ENCODE measurements around the gene KLHDC7B. TPM values are rescaled to one million over a fixed set of nuclear protein-coding genes. Genes with fewer than 3 reads are reported as not detected.

KLHDC7B gene
- total RNA-seq, 1 experiment from 2014 or later = not detected

DNA sequence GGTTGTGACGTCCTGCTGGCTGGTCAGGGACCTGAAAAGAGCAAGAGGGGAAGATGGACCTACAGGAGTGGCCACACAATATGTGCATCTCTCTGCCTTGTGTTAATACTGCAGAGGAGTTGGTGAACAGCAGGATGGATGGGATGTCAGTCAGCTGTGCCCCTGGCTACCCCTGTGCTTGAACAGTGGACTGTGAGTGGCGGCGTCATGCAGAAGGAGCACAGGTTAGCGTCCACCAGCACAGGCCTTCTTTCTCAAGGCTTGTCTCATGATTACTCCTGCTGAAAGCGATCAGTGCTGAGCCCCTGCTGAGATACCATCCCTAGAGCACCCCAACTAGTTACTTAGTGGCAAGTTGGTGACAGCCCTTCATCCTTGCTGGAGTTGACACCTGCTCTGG is 40.7 kb downstream of the KLHDC7B start:
- no peak overlapping the region for H2AFZ ChIP-seq (ENCODE audit: low read length)
- H3K27ac ChIP-seq (ENCODE audit: low read length) = no peak overlapping the region
- H3K4me2 ChIP-seq (ENCODE audit: low read length) = no peak overlapping the region
- ATAC-seq = no peak
- BruUV-seq (replicated peaks) = no TSS peak
- no peak for DNase-seq
- no peaks in the 10 kb centered on the region for H4K20me1 ChIP-seq (ENCODE audit: low read length)
- no peaks in the 10 kb centered on the region for H3F3A ChIP-seq (ENCODE audit: low read length, unreplicated experiment)
- no peaks in the 10 kb centered on the region for H3K27me3 ChIP-seq (ENCODE audit: low read length)
- H3K9me2 ChIP-seq (replicated peaks; ENCODE audit: low read length) = no peaks in the 10 kb centered on the region
- TF ChIP-seq, protein P1, sequence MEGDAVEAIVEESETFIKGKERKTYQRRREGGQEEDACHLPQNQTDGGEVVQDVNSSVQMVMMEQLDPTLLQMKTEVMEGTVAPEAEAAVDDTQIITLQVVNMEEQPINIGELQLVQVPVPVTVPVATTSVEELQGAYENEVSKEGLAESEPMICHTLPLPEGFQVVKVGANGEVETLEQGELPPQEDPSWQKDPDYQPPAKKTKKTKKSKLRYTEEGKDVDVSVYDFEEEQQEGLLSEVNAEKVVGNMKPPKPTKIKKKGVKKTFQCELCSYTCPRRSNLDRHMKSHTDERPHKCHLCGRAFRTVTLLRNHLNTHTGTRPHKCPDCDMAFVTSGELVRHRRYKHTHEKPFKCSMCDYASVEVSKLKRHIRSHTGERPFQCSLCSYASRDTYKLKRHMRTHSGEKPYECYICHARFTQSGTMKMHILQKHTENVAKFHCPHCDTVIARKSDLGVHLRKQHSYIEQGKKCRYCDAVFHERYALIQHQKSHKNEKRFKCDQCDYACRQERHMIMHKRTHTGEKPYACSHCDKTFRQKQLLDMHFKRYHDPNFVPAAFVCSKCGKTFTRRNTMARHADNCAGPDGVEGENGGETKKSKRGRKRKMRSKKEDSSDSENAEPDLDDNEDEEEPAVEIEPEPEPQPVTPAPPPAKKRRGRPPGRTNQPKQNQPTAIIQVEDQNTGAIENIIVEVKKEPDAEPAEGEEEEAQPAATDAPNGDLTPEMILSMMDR (conservative IDR thresholded peaks at IDR 0.05; ENCODE audit: low read depth, low read length) = no peak
- TF ChIP-seq EZH2 (IDR thresholded peaks at IDR 0.05; ENCODE audit: low read length, unreplicated experiment) (no peak), EZH2phosphoT487 (IDR thresholded peaks at IDR 0.05; ENCODE audit: borderline replicate concordance, low read length) (no peak)
- intact Hi-C loops (cut with micrococcal nuclease) = no loop called here
- CTCF ChIA-PET = no interaction called here
- H3K9ac ChIP-seq (ENCODE audit: low read length) = no peak overlapping the region
- peaks cover 13% of the 10 kb centered on the region for H3K79me2 ChIP-seq (ENCODE audit: low read length)
- H3K36me3 ChIP-seq (ENCODE audit: low read depth, low read length) = no peaks in the 10 kb centered on the region
- POLR2A ChIA-PET (ENCODE audit: unreplicated experiment) = no interaction called here
- no peaks in the 10 kb centered on the region for H3K9me3 ChIP-seq (ENCODE audit: low read length)
- no peak overlapping the region for H3K4me3 ChIP-seq (ENCODE audit: low read length)
- H3K4me1 ChIP-seq (ENCODE audit: insufficient read depth, low read length) = peaks cover 3% of the 10 kb centered on the region

DNA sequence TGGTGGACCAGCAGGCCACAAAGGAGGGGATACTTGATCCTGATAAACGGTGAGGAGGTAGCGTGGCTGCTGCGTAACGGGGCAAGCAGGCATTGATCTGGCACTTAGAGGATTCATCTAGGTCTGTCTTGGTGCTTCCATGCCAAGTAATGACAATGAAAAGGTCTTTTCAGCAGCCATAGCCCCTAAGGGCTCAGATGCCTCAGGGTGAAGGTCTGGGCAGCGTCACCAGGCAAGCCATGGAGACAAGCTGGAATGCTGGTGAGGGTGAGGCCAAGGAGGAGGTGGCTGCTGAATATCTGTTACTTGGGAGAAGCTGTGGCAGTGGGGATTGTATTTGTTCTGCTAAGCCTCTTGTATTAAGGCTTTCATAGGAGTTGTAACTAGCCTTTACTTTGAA is 41.7 kb downstream of the KLHDC7B start:
- no peaks in the 10 kb centered on the region for H3K9me3 ChIP-seq (ENCODE audit: low read length)
- intact Hi-C loops (cut with micrococcal nuclease) = no loop called here
- no peak overlapping the region for H3K4me3 ChIP-seq (ENCODE audit: low read length)
- H3F3A ChIP-seq (ENCODE audit: low read length, unreplicated experiment) = no peaks in the 10 kb centered on the region
- POLR2A ChIA-PET (ENCODE audit: unreplicated experiment) = no interaction called here
- DNase-seq = no peak
- no peak for ATAC-seq
- no peak overlapping the region for H3K4me2 ChIP-seq (ENCODE audit: low read length)
- H2AFZ ChIP-seq (ENCODE audit: low read length) = no peak overlapping the region
- no peaks in the 10 kb centered on the region for H4K20me1 ChIP-seq (ENCODE audit: low read length)
- no peaks in the 10 kb centered on the region for H3K27me3 ChIP-seq (ENCODE audit: low read length)
- CTCF ChIA-PET = no interaction called here
- no peak for TF ChIP-seq EZH2phosphoT487 (IDR thresholded peaks at IDR 0.05; ENCODE audit: borderline replicate concordance, low read length)
- TF ChIP-seq EZH2 (IDR thresholded peaks at IDR 0.05; ENCODE audit: low read length, unreplicated experiment) = no peak
- TF ChIP-seq, protein P1 (conservative IDR thresholded peaks at IDR 0.05; ENCODE audit: low read depth, low read length) = no peak
- no peak overlapping the region for H3K27ac ChIP-seq (ENCODE audit: low read length)
- no TSS peak for BruUV-seq (replicated peaks)
- no peaks in the 10 kb centered on the region for H3K9me2 ChIP-seq (replicated peaks; ENCODE audit: low read length)
- no peak overlapping the region for H3K9ac ChIP-seq (ENCODE audit: low read length)
- no peaks in the 10 kb centered on the region for H3K36me3 ChIP-seq (ENCODE audit: low read depth, low read length)
- no peaks in the 10 kb centered on the region for H3K4me1 ChIP-seq (ENCODE audit: insufficient read depth, low read length)
- peaks cover 6% of the 10 kb centered on the region for H3K79me2 ChIP-seq (ENCODE audit: low read length)

DNA sequence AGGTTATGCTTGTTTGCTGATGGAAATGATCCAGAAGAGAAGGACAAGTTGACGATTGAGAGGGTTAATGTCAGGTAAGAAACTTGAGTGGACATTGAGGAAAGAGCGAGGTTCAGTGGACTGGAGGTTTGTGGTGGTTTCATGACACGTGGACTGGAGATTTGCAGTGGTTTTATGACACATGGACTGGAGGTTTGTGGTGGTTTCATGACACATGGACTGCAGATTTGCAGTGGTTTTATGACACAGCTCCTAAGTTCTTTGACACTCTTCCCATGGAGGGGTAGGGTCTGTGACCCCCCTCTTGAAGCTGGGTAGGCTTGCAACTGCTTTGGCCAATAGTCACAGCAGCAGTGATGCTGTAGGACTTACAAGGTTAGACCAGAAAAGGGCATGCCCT is 49.5 kb downstream of the KLHDC7B start:
- Histone ChIP-seq H3K4me2 (ENCODE audit: low read length) (no peak overlapping the region), H3K4me1 (ENCODE audit: insufficient read depth, low read length) (no peaks in the 10 kb centered on the region), H2AFZ (ENCODE audit: low read length) (no peak overlapping the region), H3F3A (ENCODE audit: low read length, unreplicated experiment) (no peaks in the 10 kb centered on the region), H3K27me3 (ENCODE audit: low read length) (no peaks in the 10 kb centered on the region), H3K9ac (ENCODE audit: low read length) (no peak overlapping the region), H4K20me1 (ENCODE audit: low read length) (no peaks in the 10 kb centered on the region), H3K9me2 (replicated peaks; ENCODE audit: low read length) (no peaks in the 10 kb centered on the region), H3K4me3 (ENCODE audit: low read length) (no peak overlapping the region), H3K36me3 (ENCODE audit: low read depth, low read length) (no peaks in the 10 kb centered on the region), H3K27ac (ENCODE audit: low read length) (no peak overlapping the region), H3K9me3 (ENCODE audit: low read length) (no peaks in the 10 kb centered on the region), H3K79me2 (ENCODE audit: low read length) (no peaks in the 10 kb centered on the region)
- intact Hi-C loops (cut with micrococcal nuclease) = no loop called here
- no peak for TF ChIP-seq EZH2phosphoT487 (IDR thresholded peaks at IDR 0.05; ENCODE audit: borderline replicate concordance, low read length)
- ATAC-seq (no peak), DNase-seq (no peak)
- ChIA-PET CTCF (no interaction called here), POLR2A (ENCODE audit: unreplicated experiment) (no interaction called here)
- BruUV-seq (replicated peaks) = no TSS peak
